Muscle layer of duodenum (tissue), 2 donors: Measurements from ENCODE around the gene FOXO3.
"Not testable (repeated sequence)": the region's sequence is repeated elsewhere in the genome, so short reads cannot be mapped to it uniquely, and the experiment has no call there.

Experiments used
- H3K27ac ChIP-seq: one replicate; pipeline ENCODE4 v1.7.0; 2013; ENCODE audit warnings: mild to moderate bottlenecking, low read length
- H3K27me3 ChIP-seq: one replicate; pipeline ENCODE4 v1.7.0; 2013; ENCODE audit warnings: low read depth, mild to moderate bottlenecking, control low read depth, low read length
- H3K36me3 ChIP-seq, 2 donors: one replicate each; pipeline ENCODE4 v1.7.0; 2013; ENCODE audit warnings: low read length in 2 of 2, control low read depth in 1 of 2, mild to moderate bottlenecking in 1 of 2; ENCODE audit not compliant: insufficient read depth in 2 of 2, control insufficient read depth in 1 of 2
- H3K4me1 ChIP-seq, 2 donors: one replicate each; pipeline ENCODE4 v1.7.0; 2013; ENCODE audit warnings: low read length in 2 of 2, mild to moderate bottlenecking in 2 of 2, control low read depth in 1 of 2, moderate library complexity in 1 of 2; ENCODE audit not compliant: insufficient read depth in 2 of 2, control insufficient read depth in 1 of 2
- H3K4me3 ChIP-seq, 2 donors: one replicate each; pipeline ENCODE4 v1.7.0; 2013; ENCODE audit warnings: low read length in 2 of 2, low read depth in 1 of 2, mild to moderate bottlenecking in 1 of 2
- H3K9me3 ChIP-seq, 2 donors: one replicate each; pipeline ENCODE4 v1.7.0; 2013; ENCODE audit warnings: low read length in 2 of 2, control low read depth in 1 of 2, mild to moderate bottlenecking in 1 of 2; ENCODE audit not compliant: control insufficient read depth in 1 of 2
- donor health status: healthy.

Gene FOXO3

DNA sequence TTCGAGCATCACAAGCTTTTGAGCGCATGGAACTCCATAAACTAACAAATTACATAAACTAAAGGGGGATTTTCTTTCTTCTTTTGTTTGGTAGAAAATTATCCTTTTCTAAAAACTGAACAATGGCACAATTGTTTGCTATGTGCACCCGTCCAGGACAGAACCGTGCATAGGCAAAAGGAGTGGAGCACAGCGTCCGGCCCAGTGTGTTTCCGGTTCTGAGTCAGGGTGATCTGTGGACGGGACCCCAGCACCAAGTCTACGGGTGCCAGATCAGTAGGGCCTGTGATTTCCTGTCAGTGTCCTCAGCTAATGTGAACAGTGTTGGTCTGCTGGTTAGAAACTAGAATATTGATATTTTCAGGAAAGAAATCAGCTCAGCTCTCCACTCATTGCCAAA is 119.6 kb downstream of the FOXO3 start:
- H3K27me3 ChIP-seq, H3K9me3 ChIP-seq, H3K36me3 ChIP-seq, H3K4me3 ChIP-seq, H3K27ac ChIP-seq: not testable (repeated sequence)
- H3K4me1 ChIP-seq, result peaks cover 3 to 26% of the 10 kb centered on the region in 2 donors

DNA sequence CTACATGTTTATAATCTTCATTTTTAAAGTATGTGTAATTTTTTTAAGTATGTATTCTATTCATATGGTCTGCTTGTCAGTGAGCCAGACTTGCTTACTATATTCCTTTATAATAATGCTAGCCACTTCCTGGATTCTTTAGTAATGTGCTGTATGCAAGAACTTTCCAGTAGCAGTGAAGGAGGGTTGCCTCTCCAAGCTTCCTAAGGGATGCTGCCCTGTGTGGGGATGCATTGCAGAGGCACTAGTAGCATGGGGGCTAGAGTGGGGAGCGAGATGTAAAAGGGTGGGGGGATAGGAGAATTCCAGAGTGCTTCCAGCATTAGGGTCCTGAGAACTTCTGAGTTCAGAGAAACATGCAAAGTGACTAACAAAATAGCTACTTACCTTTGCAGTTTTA is 121.0 kb downstream of the FOXO3 start:
- not testable (repeated sequence) for H3K27me3 ChIP-seq, H3K36me3 ChIP-seq, H3K4me3 ChIP-seq, H3K27ac ChIP-seq, H3K9me3 ChIP-seq
- H3K4me1 ChIP-seq, result peaks cover 0 to 14% of the 10 kb centered on the region in 2 donors

GRCh38 chr6:108682383-108683119 is 121.8 kb downstream of the FOXO3 start:
- not testable (repeated sequence) for H3K9me3 ChIP-seq, H3K4me1 ChIP-seq, H3K27ac ChIP-seq, H3K4me3 ChIP-seq, H3K36me3 ChIP-seq, H3K27me3 ChIP-seq

DNA sequence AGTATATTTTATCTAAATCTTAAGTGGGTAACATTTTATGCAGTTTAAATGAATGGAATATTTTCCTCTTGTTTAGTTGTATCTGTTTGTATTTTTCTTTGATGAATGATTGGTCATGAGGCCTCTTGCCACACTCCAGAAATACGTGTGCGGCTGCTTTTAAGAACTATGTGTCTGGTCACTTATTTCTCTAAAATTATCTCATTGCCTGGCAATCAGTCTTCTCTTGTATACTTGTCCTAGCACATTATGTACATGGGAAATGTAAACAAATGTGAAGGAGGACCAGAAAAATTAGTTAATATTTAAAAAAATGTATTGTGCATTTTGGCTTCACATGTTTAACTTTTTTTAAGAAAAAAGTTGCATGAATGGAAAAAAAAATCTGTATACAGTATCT is 123.3 kb downstream of the FOXO3 start:
- not testable (repeated sequence) for H3K27ac ChIP-seq, H3K4me1 ChIP-seq, H3K36me3 ChIP-seq

DNA sequence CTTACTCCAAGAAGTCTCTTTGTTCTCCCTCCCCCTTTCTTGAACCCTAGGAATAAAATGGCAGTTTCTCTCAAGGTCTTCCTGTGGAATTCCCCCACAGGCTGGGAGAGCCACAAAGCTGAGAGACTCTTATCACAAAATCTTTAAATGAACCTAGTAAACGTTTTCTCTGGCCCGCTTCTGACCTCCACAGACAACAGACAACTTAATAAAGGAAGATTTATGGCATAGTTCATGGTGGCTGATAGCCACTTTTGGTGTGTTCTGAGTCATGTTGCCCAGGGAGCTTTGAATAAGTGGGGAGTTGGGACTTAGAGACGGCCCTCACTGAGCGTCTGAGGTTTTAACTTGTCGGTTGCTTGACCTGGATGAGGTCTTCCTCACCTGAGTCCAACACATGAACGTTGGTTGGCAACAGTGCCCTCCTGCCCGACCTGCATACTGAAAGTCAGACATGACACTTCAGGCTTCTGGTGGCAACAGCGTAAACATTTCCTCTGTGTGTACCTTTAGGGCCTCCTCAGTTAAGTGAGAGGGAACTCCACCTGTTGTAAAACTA is 124.1 kb downstream of the FOXO3 start:
- Histone ChIP-seq H3K9me3 (no peaks in the 10 kb centered on the region), H3K4me1 (peaks cover 0 to 15% of the 10 kb centered on the region in 2 donors), H3K4me3 (no peak overlapping the region), H3K27me3 (no peaks in the 10 kb centered on the region), H3K27ac (no peak overlapping the region), H3K36me3 (peaks cover 5 to 6% of the 10 kb centered on the region in 2 donors)

More for the DNA sequence above, 123.3 kb downstream of the FOXO3 start:
- not testable (repeated sequence) for H3K4me3 ChIP-seq, H3K9me3 ChIP-seq, H3K27me3 ChIP-seq

DNA sequence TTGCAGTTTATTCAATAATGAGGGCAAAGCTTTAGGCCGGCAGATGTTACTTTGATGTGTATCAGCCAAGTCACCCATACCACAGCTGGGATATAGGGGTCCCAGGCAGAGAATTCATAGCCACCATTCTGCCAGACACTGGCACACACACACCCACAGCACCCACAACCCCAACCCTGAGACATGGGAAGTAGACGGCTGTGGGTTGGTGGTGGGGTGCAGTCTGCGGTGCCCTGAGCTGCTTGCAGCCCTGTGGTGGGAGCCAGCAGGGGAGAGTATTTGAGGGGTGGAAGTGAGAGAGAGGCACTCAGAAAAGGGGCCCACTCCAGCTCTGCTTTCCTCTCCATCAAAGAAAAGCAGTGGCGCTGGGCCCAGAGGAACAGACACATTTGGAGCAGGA is 125.3 kb downstream of the FOXO3 start:
- H3K4me3 ChIP-seq, result no peak overlapping the region
- H3K27ac ChIP-seq, result no peak overlapping the region
- H3K4me1 ChIP-seq, result peaks cover 0 to 15% of the 10 kb centered on the region in 2 donors
- H3K36me3 ChIP-seq, result peaks cover 5 to 6% of the 10 kb centered on the region in 2 donors
- H3K27me3 ChIP-seq, result no peaks in the 10 kb centered on the region
- no peaks in the 10 kb centered on the region for H3K9me3 ChIP-seq

GRCh38 chr6:108686896-108687295 is 126.2 kb downstream of the FOXO3 start:
- H3K9me3 ChIP-seq, result no peaks in the 10 kb centered on the region
- no peak overlapping the region for H3K4me3 ChIP-seq
- peaks cover 0 to 15% of the 10 kb centered on the region in 2 donors for H3K4me1 ChIP-seq
- H3K36me3 ChIP-seq, result peaks cover 5 to 6% of the 10 kb centered on the region in 2 donors
- H3K27ac ChIP-seq, result no peak overlapping the region
- no peaks in the 10 kb centered on the region for H3K27me3 ChIP-seq

DNA sequence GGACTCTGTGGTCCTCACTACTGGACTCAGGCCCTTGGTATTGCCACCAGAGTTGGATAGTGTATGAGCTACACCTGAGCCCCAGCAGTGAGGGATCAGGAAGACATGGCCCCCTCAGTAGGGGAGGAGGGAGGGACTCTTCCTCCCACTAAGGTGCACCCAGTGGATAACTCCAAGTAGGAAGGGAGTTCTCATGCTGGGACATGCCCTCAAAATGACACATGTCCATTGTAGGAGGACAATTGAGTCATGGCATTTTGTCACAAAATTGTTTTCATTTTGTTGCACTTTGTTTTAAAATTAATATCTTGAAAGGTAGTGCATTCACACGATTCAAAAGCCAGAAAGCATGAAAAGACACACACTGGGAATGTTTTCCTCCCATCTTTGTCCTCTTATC is 127.2 kb downstream of the FOXO3 start:
- H3K4me1 ChIP-seq, result peaks cover 0 to 15% of the 10 kb centered on the region in 2 donors
- no peaks in the 10 kb centered on the region for H3K27me3 ChIP-seq
- no peaks in the 10 kb centered on the region for H3K9me3 ChIP-seq
- H3K36me3 ChIP-seq, result peaks cover 5 to 6% of the 10 kb centered on the region in 2 donors
- no peak overlapping the region for H3K27ac ChIP-seq
- H3K4me3 ChIP-seq, result no peak overlapping the region

- no peaks in the 10 kb centered on the region for H3K27me3 ChIP-seq
- H3K27ac ChIP-seq, result no peak overlapping the region
- H3K36me3 ChIP-seq, result peaks cover 5 to 6% of the 10 kb centered on the region in 2 donors
- H3K4me3 ChIP-seq, result no peak overlapping the region
- H3K9me3 ChIP-seq, result no peaks in the 10 kb centered on the region
- H3K4me1 ChIP-seq, result peaks cover 0 to 15% of the 10 kb centered on the region in 2 donors
Measured at GRCh38 chr6:108689272-108690161, 128.8 kb downstream of the FOXO3 start.

GRCh38 chr6:108690326-108691049 is 129.8 kb downstream of the FOXO3 start:
- peaks cover 5 to 8% of the 10 kb centered on the region in 2 donors for H3K36me3 ChIP-seq
- no peak overlapping the region for H3K27ac ChIP-seq
- H3K4me1 ChIP-seq, result peaks cover 0 to 15% of the 10 kb centered on the region in 2 donors
- no peak overlapping the region for H3K4me3 ChIP-seq
- no peaks in the 10 kb centered on the region for H3K27me3 ChIP-seq
- H3K9me3 ChIP-seq, result no peaks in the 10 kb centered on the region
